Testis (tissue), 3 donors: ENCODE data around the gene PPP6C. TPM values are rescaled to one million over a fixed set of nuclear protein-coding genes. Genes with fewer than 3 reads are reported as not detected.

Source experiments
- DNase-seq: peaks from one replicate; pipeline ENCODE4 v3.0.0-alpha.2; 2019
- H3K27ac ChIP-seq, 2 donors: fragments of 200-600 bp; sonication (generic); one replicate each; pipeline ENCODE4 v1.5.1; 2019
- H3K27me3 ChIP-seq: fragments of 200-600 bp; sonication (generic); one replicate; pipeline ENCODE4 v1.5.1; 2019
- H3K36me3 ChIP-seq: fragments of 200-600 bp; sonication (generic); one replicate; pipeline ENCODE4 v1.5.1; 2017; ENCODE audit warnings: low read depth; ENCODE audit errors: missing control alignments
- H3K4me1 ChIP-seq: fragments of 200-600 bp; sonication (generic); one replicate; pipeline ENCODE4 v1.5.1; 2019
- H3K4me3 ChIP-seq, 2 donors: fragments of 200-600 bp; sonication (generic); one replicate each; pipeline ENCODE4 v1.5.1; 2017 to 2019
- H3K9me3 ChIP-seq: fragments of 200-600 bp; sonication (generic); one replicate; pipeline ENCODE4 v1.5.1; 2017
- CTCF ChIP-seq, 3 experiments: fragments of 450-650 bp in 2 of 3; fragments of 200-600 bp in 1 of 3; sonication (generic) in 1 of 3; IDR thresholded peaks; one replicate each; pipeline ENCODE4 v1.5.1; 2016 to 2019; ENCODE audit warnings: antibody characterized with exemption in 3 of 3, mild to moderate bottlenecking in 2 of 3, moderate library complexity in 1 of 3
- POLR2A ChIP-seq: fragments of 450-650 bp; IDR thresholded peaks from one replicate; pipeline ENCODE4 v1.6.1; 2017; ENCODE audit warnings: antibody characterized with exemption, mild to moderate bottlenecking, moderate library complexity
- WGBS, 2 donors: methylation state at CpG; one replicate each; pipeline ENCODE4 v1.1.5; 2018; 5-methylcytosine and 5-hydroxymethylcytosine counted together
- intact Hi-C: fragments of 100-400 bp; cut with DNase I; formaldehyde crosslinking; loops from one replicate; pipeline ENCODE4 v1.15.1; 2023; ENCODE audit warnings: low total_unique reads
- polyA plus RNA-seq: library from polyadenylated mRNA; stranded (reverse); fragments of 350-450 nt; fragmentation: Illumina TruSeq; extraction: RNeasy Lipid Tissue Mini Kit (QIAGEN cat#74804); gene quantifications from one replicate; pipeline ENCODE4 v1.2.3, GENCODE V29; 2014; ENCODE audit warnings: low read depth, low replicate concordance; ENCODE audit not compliant: insufficient read depth
- total RNA-seq, 2 donors: library from RNA; depleted of rRNA; stranded (reverse); fragments of >200 nt; gene quantifications; one replicate each; pipeline ENCODE4 v1.2.3, GENCODE V29; 2016

Gene PPP6C
- total and polyA plus RNA-seq, 3 donors from 2014 or later, result 38.9 to 57.5 (median 40.5) TPM

- H3K9me3 ChIP-seq, result no peaks in the 10 kb centered on the region
- no peaks in the 10 kb centered on the region for H3K4me1 ChIP-seq
- intact Hi-C loops, result no loop called here
- no peak overlapping the region for H3K27ac ChIP-seq
- WGBS, 2 donors, result 90 to 91% methylated on average over 4 of the region's 4 CpGs
- no peak overlapping the region for H3K4me3 ChIP-seq
- no peaks in the 10 kb centered on the region for H3K27me3 ChIP-seq
- DNase-seq, result no peak
- no peaks in the 10 kb centered on the region for H3K36me3 ChIP-seq
- TF ChIP-seq POLR2A, result no peak
- TF ChIP-seq CTCF (IDR thresholded peaks at IDR 0.05), result no peak
Observed at GRCh38 chr9:125137200-125137599, 52.4 kb downstream of the PPP6C start.

DNA sequence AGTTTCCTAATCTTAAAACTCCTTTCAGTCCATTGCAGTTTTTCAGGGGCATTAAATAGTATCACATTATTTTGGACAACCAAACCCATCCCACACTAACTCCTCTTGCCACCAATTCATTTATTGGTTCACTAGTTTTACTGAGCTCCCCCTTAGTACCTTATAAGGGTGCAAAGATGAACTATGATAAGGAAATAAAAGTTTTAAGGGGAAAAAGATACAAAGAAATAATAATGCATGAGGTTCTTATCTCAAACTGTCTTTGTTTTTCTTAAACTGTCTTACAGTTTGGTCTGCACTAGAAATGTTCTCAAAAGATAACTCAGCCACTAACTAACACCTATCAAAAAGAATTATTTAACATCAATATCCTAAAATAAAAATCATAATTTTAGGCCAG lies 54.6 kb downstream of the PPP6C start:
- TF ChIP-seq POLR2A (no peak), CTCF (IDR thresholded peaks at IDR 0.05) (no peak)
- no peaks in the 10 kb centered on the region for H3K4me1 ChIP-seq
- no peaks in the 10 kb centered on the region for H3K9me3 ChIP-seq
- no peaks in the 10 kb centered on the region for H3K27me3 ChIP-seq
- H3K36me3 ChIP-seq, result no peaks in the 10 kb centered on the region
- no peak overlapping the region for H3K4me3 ChIP-seq
- intact Hi-C loops, result no loop called here
- DNase-seq, result no peak
- no peak overlapping the region for H3K27ac ChIP-seq

GRCh38 chr9:125133403-125134329 lies 55.9 kb downstream of the PPP6C start:
- Histone ChIP-seq H3K27me3 (no peaks in the 10 kb centered on the region), H3K36me3 (no peaks in the 10 kb centered on the region), H3K4me1 (no peaks in the 10 kb centered on the region), H3K27ac (no peak overlapping the region), H3K4me3 (no peak overlapping the region), H3K9me3 (no peaks in the 10 kb centered on the region)
- intact Hi-C loops, result no loop called here
- TF ChIP-seq CTCF (IDR thresholded peaks at IDR 0.05), result no peak
- no peak for TF ChIP-seq POLR2A
- WGBS, 2 donors, result 93 to 94% methylated on average over 1 of the region's 1 CpG
- no peak for DNase-seq

DNA sequence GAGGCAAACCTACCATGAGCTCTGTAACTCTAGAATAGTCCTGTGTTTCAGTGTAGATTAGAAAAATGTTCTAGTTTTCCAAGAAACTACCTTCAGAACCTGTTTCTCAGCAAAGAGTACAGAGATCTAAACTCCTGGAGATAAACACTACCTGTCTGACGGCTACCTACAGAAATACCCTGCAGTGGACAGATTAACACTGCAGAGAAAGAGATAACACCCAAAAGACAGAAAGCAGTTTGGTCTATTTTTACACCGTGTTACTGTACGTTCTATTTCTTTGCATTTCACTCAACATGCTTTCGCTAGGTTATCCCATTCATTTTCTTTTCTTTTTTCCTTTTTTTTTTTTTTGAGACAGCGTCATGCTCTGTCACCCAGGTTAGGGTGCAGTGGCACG lies 57.8 kb downstream of the PPP6C start:
- WGBS, 2 donors, result 78 to 83% methylated on average over 6 of the region's 6 CpGs
- Histone ChIP-seq H3K27me3 (no peaks in the 10 kb centered on the region), H3K4me1 (no peaks in the 10 kb centered on the region), H3K4me3 (no peak overlapping the region), H3K9me3 (no peaks in the 10 kb centered on the region), H3K27ac (no peak overlapping the region), H3K36me3 (no peaks in the 10 kb centered on the region)
- no peak for DNase-seq
- no peak for TF ChIP-seq CTCF (IDR thresholded peaks at IDR 0.05)
- no peak for TF ChIP-seq POLR2A
- intact Hi-C loops, result no loop called here
